HepG2 (cell line): ENCODE data around the gene ERP44. TPM values are rescaled to one million over a fixed set of nuclear protein-coding genes. Genes with fewer than 3 reads are reported as not detected.
A peak's percentile ranks its signal among the peaks of the same experiment; 100 is the strongest.

Experiments
- ATAC-seq: fragments of 200-7000 bp; cut with Tn5 transposase; 3 replicates; pipeline ENCODE4 v1.9.1; 2020; ENCODE audit warnings: mild to moderate bottlenecking, moderate library complexity
- BruUV-seq: library from RNA; stranded (reverse); fragments of 400-500 nt; replicated peaks from 2 replicates; lab custom pipeline; 2021; lab: Mats Ljungman, UMichigan
- CTCF ChIA-PET: fragments of 300-600 bp; formaldehyde crosslinking; extraction: SDS; loops from one replicate; lab custom pipeline; 2021; ENCODE audit warnings: low total read pairs, inconsistent platforms, low intra/inter-chr PET ratio; lab: Yijun Ruan, JAX
- POLR2A ChIA-PET: fragments of 350-600 bp; sonication (Branson Sonifier 250); formaldehyde crosslinking; loops from one replicate; lab custom pipeline; 2020; ENCODE audit warnings: antibody characterized with exemption, inconsistent platforms; lab: Yijun Ruan, JAX
- DNase-seq: peaks from one replicate; pipeline ENCODE4 v3.0.0-alpha.2; 2015; ENCODE audit warnings: low spot score
- FAIRE-seq: peaks from 3 replicates; lab custom pipeline; 2011; peaks lifted over from hg19 to GRCh38; lab: Jason Lieb, UNC
- H2AFZ ChIP-seq: one replicate; pipeline ENCODE4 v1.6.1; 2011; ENCODE audit warnings: low read length, inconsistent platforms
- H3K27ac ChIP-seq: fragments of 300-600 bp; 3 replicates; pipeline ENCODE4 v1.8.0; 2011; ENCODE audit warnings: mixed run types, mild to moderate bottlenecking, mixed read lengths, low read length, inconsistent platforms; ENCODE audit not compliant: insufficient read depth; ENCODE audit errors: extremely low read length
- H3K27me3 ChIP-seq, 2 experiments: fragments of 200-600 bp in 1 of 2; 2 replicates in 1 of 2; 3 replicates in 1 of 2; pipeline versions ENCODE4 v1.6.0 to v1.8.0; 2011; ENCODE audit warnings: low read length in 2 of 2, mild to moderate bottlenecking in 2 of 2, moderate library complexity in 2 of 2, inconsistent platforms in 1 of 2; ENCODE audit not compliant: insufficient read depth in 2 of 2, control insufficient read depth in 1 of 2
- H3K36me3 ChIP-seq, 2 experiments: fragments of 200-600 bp in 1 of 2; replicated peaks in 1 of 2; 2 replicates in 1 of 2; 3 replicates in 1 of 2; pipeline versions ENCODE4 v1.5.1 to v1.8.0; 2011; ENCODE audit warnings: low read length in 2 of 2, inconsistent platforms in 1 of 2; ENCODE audit not compliant: insufficient read depth in 2 of 2, control insufficient read depth in 1 of 2
- H3K4me1 ChIP-seq: 2 replicates; pipeline ENCODE4 v1.5.1; 2012; ENCODE audit warnings: low read length, inconsistent platforms; ENCODE audit not compliant: insufficient read depth
- H3K4me2 ChIP-seq: 2 replicates; pipeline ENCODE4 v1.6.0; 2011; ENCODE audit warnings: low read depth, low read length, inconsistent platforms
- H3K4me3 ChIP-seq, 3 experiments: fragments of 200-600 bp in 1 of 3; sonication (generic), shearing (Covaris generic) in 1 of 3; replicated peaks in 1 of 3; 2 replicates each; pipeline ENCODE4 v1.5.1; 2011 to 2016; ENCODE audit warnings: low read length in 3 of 3, inconsistent platforms in 2 of 3, low read depth in 2 of 3, mild to moderate bottlenecking in 2 of 3, control low read depth in 1 of 3, mixed read lengths in 1 of 3; ENCODE audit not compliant: insufficient read depth in 1 of 3
- H3K79me2 ChIP-seq: one replicate; pipeline ENCODE4 v1.6.1; 2011; ENCODE audit warnings: low read length, inconsistent platforms; ENCODE audit not compliant: insufficient read depth
- H3K9ac ChIP-seq: 2 replicates; pipeline ENCODE4 v1.6.0; 2011; ENCODE audit warnings: mild to moderate bottlenecking, low read depth, low read length, inconsistent platforms; ENCODE audit not compliant: insufficient read depth
- H3K9me3 ChIP-seq: 2 replicates; pipeline ENCODE4 v1.5.1; 2012; ENCODE audit warnings: mild to moderate bottlenecking, low read length
- H4K20me1 ChIP-seq: 2 replicates; pipeline ENCODE4 v1.6.0; 2011; ENCODE audit warnings: inconsistent platforms, mild to moderate bottlenecking, low read length, moderate library complexity; ENCODE audit not compliant: insufficient read depth
- ARID2 ChIP-seq: sonication (generic); formaldehyde crosslinking; IDR thresholded peaks from 2 replicates; pipeline ENCODE4 v1.8.1; 2022; ENCODE audit warnings: mild to moderate bottlenecking, missing genetic modification reagents, borderline replicate concordance
- CTCF ChIP-seq: sonication (generic); formaldehyde crosslinking; IDR thresholded peaks from 2 replicates; pipeline ENCODE4 v1.5.0; 2020; ENCODE audit warnings: mild to moderate bottlenecking, missing genetic modification reagents, moderate library complexity
- GPN1 ChIP-seq: sonication (generic); formaldehyde crosslinking; IDR thresholded peaks from 2 replicates; pipeline ENCODE4 v1.5.1; 2020; ENCODE audit warnings: missing genetic modification reagents, borderline replicate concordance
- RAD21 ChIP-seq: fragments of 450-650 bp; formaldehyde crosslinking; IDR thresholded peaks from 2 replicates; pipeline ENCODE4 v1.5.0; 2020; ENCODE audit warnings: mild to moderate bottlenecking
- SMC3 ChIP-seq: IDR thresholded peaks from 2 replicates; pipeline ENCODE4 v1.6.1; 2011; ENCODE audit warnings: low read length, improper control_type of control experiment
- SRY ChIP-seq: sonication (generic); formaldehyde crosslinking; IDR thresholded peaks from 2 replicates; pipeline ENCODE4 v1.8.0; 2022; ENCODE audit warnings: mild to moderate bottlenecking, missing genetic modification reagents
- STAG1 ChIP-seq: sonication (generic); formaldehyde crosslinking; IDR thresholded peaks from 2 replicates; pipeline ENCODE4 v1.4.0; 2020; ENCODE audit warnings: missing genetic modification reagents
- TFDP1 ChIP-seq: IDR thresholded peaks from 2 replicates; pipeline ENCODE4 v1.6.1; 2016; ENCODE audit warnings: missing compliant biosample characterization, missing genetic modification reagents, borderline replicate concordance
- ZKSCAN1 ChIP-seq: fragments of 150-350 bp; IDR thresholded peaks from 2 replicates; pipeline ENCODE4 v1.6.1; 2014; ENCODE audit warnings: low read length
- ZNF660 ChIP-seq: sonication (generic); formaldehyde crosslinking; IDR thresholded peaks from 2 replicates; pipeline ENCODE4 v1.5.1; 2020; ENCODE audit warnings: mild to moderate bottlenecking, low read depth, missing genetic modification reagents, borderline replicate concordance
- WGBS: methylation state at CpG from one replicate; pipeline ENCODE4 v1.1.6; 2017; ENCODE audit warnings: low lambda C conversion rate; 5-methylcytosine and 5-hydroxymethylcytosine counted together
- in situ Hi-C: cut with HindIII; loops from 2 replicates; pipeline ENCODE4 v1.10.0; 2017; ENCODE audit warnings: low pct_unique_long_range_greater_than_20kb; ENCODE audit not compliant: extremely low pct_ligation_motif_present
- intact Hi-C: fragments of 100-400 bp; cut with micrococcal nuclease; formaldehyde crosslinking; loops from one replicate; pipeline ENCODE4 v1.10.0; 2022; ENCODE audit not compliant: unreplicated experiment
- polyA plus RNA-seq, 8 experiments: library from polyadenylated mRNA; depleted of rRNA in 3 of 8; stranded (reverse) in 7 of 8; unstranded in 1 of 8; fragments of >200 nt; fragmentation: Illumina TruSeq in 4 of 8; extraction: Trizol in 4 of 8; gene quantifications; 2 replicates each; pipeline versions ENCODE4 v1.2.1 to v1.2.3, GENCODE V29; 2011 to 2016; ENCODE audit warnings: low read depth in 4 of 8, missing spikeins in 1 of 8, mixed read lengths in 1 of 8; ENCODE audit not compliant: insufficient read depth in 1 of 8
- total RNA-seq, 5 experiments: library from RNA; depleted of rRNA; stranded (reverse); fragments of >200 nt; fragmentation: Illumina TruSeq; extraction: Trizol; gene quantifications; 2 replicates each; pipeline ENCODE4 v1.2.3, GENCODE V29; 2016; ENCODE audit warnings: low read depth in 1 of 5

ERP44 gene
- total and polyA plus RNA-seq, 2 of the 13 experiments (the other 11 are each of a cell fraction or from before 2014, with no cell fraction given), result 8.9 to 13.8 TPM

GRCh38 chr9:100011062-100011681 is 87.6 kb downstream of the ERP44 start:
- in situ Hi-C loops (loop anchor here (10.0 to 25.0 kb wide), 3 partner anchors 206 to 824 kb away; no protein-coding TSS in a partner anchor), intact Hi-C loops (loop anchor here (1.0 to 5.0 kb wide), 6 partner anchors 104 to 848 kb away; partner anchors contain the start of gene STX17)
- Histone ChIP-seq H3K4me2 (no peak overlapping the region), H3K36me3 (peaks cover 0 to 7% of the 10 kb centered on the region in 2 experiments; a peak in 3 of 5 replicates), H3K9me3 (no peaks in the 10 kb centered on the region), H3K4me1 (no peaks in the 10 kb centered on the region), H3K9ac (no peak overlapping the region), H4K20me1 (no peaks in the 10 kb centered on the region), H3K4me3 (no peak overlapping the region), H2AFZ (no peak overlapping the region), H3K79me2 (no peaks in the 10 kb centered on the region), H3K27ac (no peak overlapping the region), H3K27me3 (no peaks in the 10 kb centered on the region)
- ChIA-PET POLR2A (interaction anchor here (0.5 kb wide), 1 partner anchor 754 kb away, joined by 4 read pairs; no protein-coding TSS in a partner anchor), CTCF (interaction anchor here (0.8 to 3.1 kb wide), 4 partner anchors 203 to 848 kb away, joined by 3 to 18 read pairs (median 6); no protein-coding TSS in a partner anchor)
- DNase-seq (peak; percentile 59), FAIRE-seq (peak; percentile 58), ATAC-seq (peak; percentile 46; the same call in 1 of the 3 replicates)
- 22% methylated on average over 1 of the region's 1 CpG for WGBS
- peak; percentile 70 for TF ChIP-seq CTCF
- peak; percentile 77 for TF ChIP-seq STAG1 (CRISPR knock-in tag)
- no peak for TF ChIP-seq TFDP1 (CRISPR knock-in tag)
- no peak for TF ChIP-seq ZKSCAN1
- TF ChIP-seq GPN1, result no peak
- TF ChIP-seq ZNF660 (CRISPR knock-in tag), result no peak
- no peak for TF ChIP-seq SRY (CRISPR knock-in tag)
- no peak for TF ChIP-seq ARID2 (CRISPR knock-in tag)
- peak; percentile 72 for TF ChIP-seq SMC3
- peak; percentile 47; the same call in 1 of the 2 replicates for TF ChIP-seq RAD21 (CRISPR knock-in tag)
- BruUV-seq, result no TSS peak
